HG02970 (cell line): ENCODE results near the gene ERFL.
"Not testable (repeated sequence)": the region's sequence is repeated elsewhere in the genome, so short reads cannot be mapped to it uniquely, and the experiment has no call there.

Experiments used
- ATAC-seq: cut with Tn5 transposase; IDR thresholded peaks from one replicate; pipeline ENCODE4 v1.9.1; 2021; ENCODE audit warnings: mild to moderate bottlenecking, moderate library complexity, moderate number of reproducible peaks; ENCODE audit not compliant: unreplicated experiment, low FRiP score

ERFL gene

GRCh38 chr19:41879670-41880328 lies 48.5 kb downstream of the ERFL start:
- ATAC-seq = no peak

GRCh38 chr19:41879080-41879479 lies 49.2 kb downstream of the ERFL start:
- no peak for ATAC-seq

GRCh38 chr19:41877916-41878905 lies 50.0 kb downstream of the ERFL start:
- ATAC-seq = no peak

- ATAC-seq = peak; percentile 56
Observed at GRCh38 chr19:41876847-41877832, 51.1 kb downstream of the ERFL start, which contains the start of gene CD79A. Gene CD79A (plus strand): TSS chr19:41877279. CDS start chr19:41877305, 26 bp downstream.

GRCh38 chr19:41875973-41876372 lies 52.3 kb downstream of the ERFL start:
- ATAC-seq = not testable (repeated sequence)

- ATAC-seq = no peak
Observed at GRCh38 chr19:41872775-41873647, 55.2 kb downstream of the ERFL start.

GRCh38 chr19:41872384-41872774 lies 55.9 kb downstream of the ERFL start:
- ATAC-seq = no peak

GRCh38 chr19:41871573-41872383 lies 56.5 kb downstream of the ERFL start:
- ATAC-seq = peak; percentile 39

GRCh38 chr19:41870401-41870873 lies 57.8 kb downstream of the ERFL start:
- ATAC-seq = no peak

- no peak for ATAC-seq
Observed at GRCh38 chr19:41869374-41869955, 58.8 kb downstream of the ERFL start.

- ATAC-seq = no peak
Observed at GRCh38 chr19:41868989-41869300, 59.3 kb downstream of the ERFL start.

- no peak for ATAC-seq
Observed at GRCh38 chr19:41868120-41868988, 59.9 kb downstream of the ERFL start.

GRCh38 chr19:41866284-41866683 lies 62.0 kb downstream of the ERFL start:
- no peak for ATAC-seq

- ATAC-seq = no peak
Observed at GRCh38 chr19:41864374-41864773, 63.9 kb downstream of the ERFL start.

GRCh38 chr19:41863209-41863931 lies 64.9 kb downstream of the ERFL start:
- ATAC-seq = no peak

GRCh38 chr19:41862445-41862986 lies 65.7 kb downstream of the ERFL start:
- ATAC-seq = no peak
